ENCODE measurements around the gene KLHL3.
A peak's percentile ranks its signal among the peaks of the same experiment; 100 is the strongest.

KLHL3 gene

GRCh38 chr5:137630216-137630971 lies 105.5 kb downstream of the KLHL3 start:
- DNase-seq: no peak

GRCh38 chr5:137629646-137630045 lies 106.2 kb downstream of the KLHL3 start:
- peak; percentile 13 for DNase-seq

GRCh38 chr5:137627706-137628105 lies 108.2 kb downstream of the KLHL3 start:
- DNase-seq: no peak

GRCh38 chr5:137627293-137627692 lies 108.6 kb downstream of the KLHL3 start:
- DNase-seq: no peak

DNA sequence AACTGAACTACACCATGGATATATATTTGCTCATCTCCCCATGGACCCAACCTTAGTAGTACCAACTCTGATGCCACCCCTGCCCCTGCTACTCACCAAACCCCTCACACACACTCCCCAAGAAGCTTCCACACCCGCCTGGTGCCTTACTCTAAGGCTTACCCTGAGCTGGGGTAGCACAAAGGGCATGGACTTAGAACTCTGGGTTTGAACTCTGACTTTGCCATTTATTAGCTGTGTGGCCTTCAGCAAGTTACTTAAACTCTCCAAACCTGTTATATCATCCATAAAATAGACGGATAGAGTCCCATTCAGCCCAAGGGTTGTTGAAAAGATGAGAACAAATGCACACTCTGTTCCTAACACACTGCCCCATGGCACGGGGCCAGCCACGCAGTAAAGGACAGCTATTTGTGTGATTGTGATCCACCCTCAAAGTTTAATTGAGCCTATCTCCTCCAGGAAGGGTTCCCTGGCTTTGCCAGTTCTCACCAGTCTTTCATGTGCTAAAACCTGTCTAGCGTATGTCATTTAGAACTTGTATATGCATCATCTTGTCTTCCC lies 111.0 kb downstream of the KLHL3 start:
- DNase-seq: no peak

DNA sequence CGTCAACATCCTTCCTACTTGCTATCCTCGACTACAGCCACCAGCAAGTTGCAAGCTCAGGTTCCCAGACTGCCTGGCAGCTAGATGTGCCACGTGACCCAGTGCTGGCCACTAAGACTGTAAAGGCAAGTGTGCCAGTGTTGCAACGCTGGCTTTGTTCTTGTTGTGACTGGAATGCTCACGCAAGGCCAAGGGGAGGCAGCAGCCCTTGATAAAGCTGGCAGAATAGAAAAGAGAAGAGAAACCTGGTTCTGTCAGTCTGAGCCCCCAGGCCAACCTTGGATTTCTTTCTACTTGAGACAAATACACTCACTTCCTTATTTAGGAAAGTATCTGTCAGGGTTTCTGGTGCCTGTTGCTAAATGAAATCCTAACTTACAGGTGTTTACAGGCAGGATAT lies 113.0 kb downstream of the KLHL3 start:
- DNase-seq: no peak

GRCh38 chr5:137621861-137622823 lies 113.7 kb downstream of the KLHL3 start:
- DNase-seq: no peak

DNA sequence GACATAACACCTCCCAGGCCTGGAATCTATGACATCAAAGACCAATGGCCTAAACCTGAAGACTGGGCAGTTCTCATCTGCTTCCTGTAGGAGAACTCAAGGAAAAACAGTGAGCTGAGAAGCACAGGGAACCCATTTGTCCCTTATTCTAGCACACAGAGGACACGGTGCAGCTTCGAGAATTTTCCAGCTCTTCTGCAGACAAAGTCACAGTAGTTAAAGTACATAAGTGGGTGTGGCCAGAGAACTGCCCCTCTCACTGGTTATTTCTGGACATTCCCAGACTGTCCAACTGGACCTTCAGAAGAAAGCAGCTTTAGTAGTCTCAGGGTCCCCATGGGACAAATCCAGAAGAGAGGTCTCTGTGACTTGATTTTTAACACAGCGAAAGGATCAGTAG lies 114.6 kb downstream of the KLHL3 start:
- no peak for DNase-seq

GRCh38 chr5:137619191-137619870 lies 116.6 kb downstream of the KLHL3 start:
- no peak for DNase-seq

DNA sequence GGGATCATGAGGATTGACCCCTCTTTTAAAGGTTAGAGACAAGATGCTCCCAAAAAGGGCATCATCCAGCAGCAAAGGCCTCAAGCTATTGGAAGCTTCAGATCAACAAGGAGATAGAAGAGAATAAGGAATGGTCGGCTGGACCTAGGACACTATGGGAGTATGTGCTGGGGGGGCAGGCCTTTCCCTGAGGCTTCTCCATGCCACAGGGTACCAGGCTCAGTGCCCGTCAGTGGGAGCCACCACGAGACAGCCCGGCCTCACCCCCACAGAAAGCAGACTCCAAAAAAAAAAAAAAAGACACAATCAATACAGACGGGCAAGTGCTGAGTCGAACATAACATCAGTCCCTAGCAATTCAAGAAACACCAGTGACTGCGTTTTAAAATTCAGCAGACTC lies 117.4 kb downstream of the KLHL3 start:
- no peak for DNase-seq

GRCh38 chr5:137617528-137618205 lies 118.2 kb downstream of the KLHL3 start:
- no peak for DNase-seq

DNA sequence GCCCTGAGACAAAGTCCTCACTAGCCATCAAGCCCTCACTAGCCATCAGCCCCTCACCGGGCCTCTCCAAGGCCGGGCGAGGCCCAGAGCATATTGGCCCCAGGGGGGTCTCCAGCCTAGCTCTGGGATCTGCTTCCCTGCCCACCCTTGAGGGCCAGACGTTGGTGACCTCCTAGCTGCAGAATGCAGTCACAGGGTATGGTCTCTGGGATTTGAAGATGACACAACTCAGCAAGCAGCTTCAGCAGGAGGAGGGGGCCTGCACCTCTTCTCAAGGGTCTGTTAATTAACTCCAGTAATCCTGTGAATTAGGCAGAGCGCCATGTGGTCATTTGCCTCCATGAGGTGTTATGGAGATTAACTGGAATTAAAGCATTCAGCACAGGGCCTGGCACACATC lies 119.8 kb downstream of the KLHL3 start:
- DNase-seq: no peak

DNA sequence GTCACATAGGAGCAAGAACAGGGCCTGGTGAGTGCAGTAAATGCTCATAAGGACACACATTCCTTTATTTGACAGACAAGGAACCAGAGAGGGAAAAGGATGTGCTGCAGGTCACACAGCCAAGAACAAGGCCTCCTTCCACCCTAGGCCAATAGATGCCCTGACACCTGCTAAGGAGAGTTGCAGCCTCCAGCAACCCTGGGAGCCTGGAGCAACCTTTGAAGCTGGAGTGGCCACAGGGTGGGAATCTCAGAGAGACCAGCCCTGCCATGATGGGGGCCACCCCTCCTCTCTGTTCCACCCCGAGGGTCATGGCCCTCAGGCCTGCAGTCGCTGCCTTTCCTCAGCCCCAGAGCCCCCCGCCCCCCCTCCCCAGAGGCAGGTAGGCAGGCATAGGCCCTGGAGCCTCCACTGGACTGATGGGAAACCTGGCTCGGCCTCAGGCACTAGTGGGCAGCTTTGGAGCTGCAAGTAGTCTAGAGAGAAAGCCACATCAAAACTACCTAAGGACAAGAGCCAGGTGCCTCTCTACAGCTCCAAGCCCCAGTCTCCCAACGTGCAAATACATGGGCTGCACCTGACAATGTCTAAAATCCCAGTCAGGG lies 120.6 kb downstream of the KLHL3 start:
- no peak for DNase-seq

DNA sequence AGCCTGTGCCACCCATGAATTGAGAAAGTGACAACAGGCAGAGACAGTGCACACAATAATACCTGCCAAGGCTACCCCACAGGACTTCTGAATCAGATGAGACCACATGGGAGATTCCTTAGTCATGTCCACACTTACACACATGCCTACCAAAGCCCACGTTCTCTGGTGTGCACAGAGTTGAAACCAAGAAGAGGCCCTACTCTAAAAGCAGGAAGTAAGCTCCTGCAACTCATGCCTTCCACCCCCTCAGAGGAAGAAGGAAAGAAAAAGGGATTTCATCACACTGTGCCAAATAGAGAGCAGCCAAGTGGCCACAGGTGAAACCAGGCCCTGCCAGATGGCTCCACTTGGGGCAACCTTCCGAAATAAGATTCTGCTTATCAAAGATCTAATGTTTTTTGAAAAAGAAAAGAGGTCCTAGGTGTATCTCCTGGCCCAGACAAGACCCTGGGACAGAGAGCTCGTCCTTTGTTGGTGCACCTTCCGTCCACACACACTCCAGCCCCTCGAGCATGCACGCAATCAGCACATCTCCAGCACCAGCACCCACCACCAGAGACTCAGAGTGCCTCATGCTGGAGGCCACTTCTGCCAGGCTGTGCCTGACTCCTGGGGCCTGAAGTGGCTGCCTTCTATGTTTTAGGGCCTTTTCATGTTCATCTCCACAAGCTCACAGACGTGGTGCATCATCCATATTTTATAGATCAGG lies 122.2 kb downstream of the KLHL3 start:
- no peak for DNase-seq

DNA sequence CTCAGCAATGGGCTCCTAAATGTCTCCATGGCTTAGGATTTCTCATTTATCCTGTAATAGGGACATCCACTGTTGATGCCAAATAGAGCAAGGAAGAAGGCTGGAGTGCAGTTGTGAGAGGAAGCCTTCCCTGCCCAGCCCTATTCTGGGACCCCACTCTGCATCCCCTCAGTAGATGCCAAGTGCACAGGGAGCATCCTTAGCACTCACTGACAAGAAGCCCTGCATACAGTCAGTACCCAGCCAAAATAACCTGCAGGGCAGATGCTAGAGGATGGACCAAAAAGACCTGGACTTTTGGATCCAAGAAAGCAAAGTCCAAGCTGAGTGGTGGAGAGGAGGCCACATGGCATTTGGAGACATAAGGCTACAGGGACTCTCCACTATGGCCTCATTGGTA lies 123.3 kb downstream of the KLHL3 start:
- no peak for DNase-seq

GRCh38 chr5:137611794-137612435 lies 124.0 kb downstream of the KLHL3 start:
- DNase-seq: no peak

- no peak for DNase-seq
These were observed 124.8 kb downstream of the KLHL3 start for GRCh38 chr5:137611011-137611580.

- no peak for DNase-seq
These were observed 125.3 kb downstream of the KLHL3 start for GRCh38 chr5:137610598-137610997.

GRCh38 chr5:137609127-137609526 lies 126.8 kb downstream of the KLHL3 start:
- DNase-seq: no peak

DNA sequence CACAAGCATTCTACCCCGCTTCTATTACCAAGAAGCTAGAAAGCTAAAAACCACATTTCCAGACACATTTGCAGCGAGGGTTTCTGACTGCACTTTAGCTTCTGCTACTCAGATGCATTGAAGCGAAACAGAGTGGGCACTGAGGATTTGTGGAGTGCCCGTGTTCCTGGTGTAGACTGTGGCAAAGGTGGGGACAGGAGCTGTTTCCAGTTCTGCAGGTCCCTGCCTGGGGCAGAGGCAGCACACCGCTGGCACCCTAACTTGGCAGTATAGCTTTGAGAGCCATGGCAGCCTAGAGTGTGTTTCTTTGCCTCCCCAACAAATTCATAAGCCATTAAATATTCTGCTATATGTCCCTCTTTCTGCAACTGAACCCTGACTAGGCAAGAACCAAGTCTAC lies 128.1 kb downstream of the KLHL3 start:
- no peak for DNase-seq

- no peak for DNase-seq
These were observed 129.5 kb downstream of the KLHL3 start for GRCh38 chr5:137606401-137606800.
